ENCODE results near the gene MICALL2.
A peak's percentile ranks its signal among the peaks of the same experiment; 100 is the strongest.

MICALL2 gene

DNA sequence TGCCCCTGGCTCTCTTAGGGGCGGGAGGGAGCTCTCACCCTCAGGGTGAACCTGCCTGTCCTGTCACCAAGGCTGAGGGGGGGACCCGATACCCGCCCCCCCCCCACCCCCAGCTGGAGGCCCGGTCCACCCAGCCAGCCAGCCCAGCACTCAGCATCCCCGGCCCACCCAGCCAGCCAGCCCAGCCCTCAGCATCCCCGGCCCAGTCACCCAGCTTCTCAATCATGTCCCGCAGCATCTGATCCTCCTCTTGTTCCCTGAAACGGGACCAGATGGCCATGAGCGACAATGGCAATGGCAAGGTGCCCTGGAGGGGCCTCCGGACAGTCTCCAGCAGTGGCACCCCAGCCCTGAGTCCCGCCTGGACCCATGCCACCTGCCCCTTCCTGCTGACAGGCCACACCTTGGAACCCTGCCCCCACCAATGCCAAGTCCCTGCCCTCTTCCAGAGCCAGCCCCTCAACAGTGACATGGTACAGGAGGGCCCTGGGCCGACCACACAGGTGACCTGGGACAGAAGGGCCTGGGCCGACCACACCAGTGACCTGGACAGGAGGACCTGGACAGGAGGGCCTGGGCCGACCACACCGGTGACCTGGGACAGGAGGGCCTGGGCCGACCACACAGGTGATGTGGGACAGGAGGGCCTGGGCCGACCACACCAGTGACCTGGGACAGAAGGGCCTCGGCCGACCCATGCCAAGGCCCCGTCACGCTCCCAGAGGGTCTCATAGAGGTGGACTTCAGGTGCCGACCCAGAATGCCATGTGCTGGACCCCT lies 24.2 kb downstream of the MICALL2 start:
- no peak for DNase-seq

DNA sequence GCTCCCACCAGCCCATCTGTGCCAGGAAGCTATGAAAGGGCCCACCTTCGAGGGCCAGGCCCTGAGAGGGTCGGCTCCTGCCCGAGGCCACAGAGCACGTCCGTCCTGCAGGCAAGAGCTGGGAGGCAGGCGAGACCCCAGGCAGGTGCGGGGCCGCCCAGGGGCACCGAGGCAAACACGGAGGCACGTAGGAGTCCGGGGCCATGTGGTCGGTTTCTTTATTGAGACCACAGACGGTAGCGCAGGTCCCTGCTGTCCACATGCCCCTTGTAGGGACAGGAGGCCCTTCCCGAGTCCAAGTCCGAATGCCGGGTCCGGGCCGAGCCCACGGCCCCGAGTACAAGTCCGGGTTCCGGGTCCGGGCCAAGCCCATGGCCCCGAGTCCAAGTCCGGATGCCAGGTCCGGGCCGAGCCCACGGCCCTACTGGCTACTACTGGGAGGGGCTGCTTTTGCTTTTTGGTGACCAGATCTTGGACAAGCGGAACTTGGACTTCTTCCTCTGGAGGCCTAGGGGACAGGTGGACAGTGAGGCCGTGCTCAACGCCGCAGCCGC lies 25.0 kb downstream of the MICALL2 start:
- DNase-seq, result no peak

DNA sequence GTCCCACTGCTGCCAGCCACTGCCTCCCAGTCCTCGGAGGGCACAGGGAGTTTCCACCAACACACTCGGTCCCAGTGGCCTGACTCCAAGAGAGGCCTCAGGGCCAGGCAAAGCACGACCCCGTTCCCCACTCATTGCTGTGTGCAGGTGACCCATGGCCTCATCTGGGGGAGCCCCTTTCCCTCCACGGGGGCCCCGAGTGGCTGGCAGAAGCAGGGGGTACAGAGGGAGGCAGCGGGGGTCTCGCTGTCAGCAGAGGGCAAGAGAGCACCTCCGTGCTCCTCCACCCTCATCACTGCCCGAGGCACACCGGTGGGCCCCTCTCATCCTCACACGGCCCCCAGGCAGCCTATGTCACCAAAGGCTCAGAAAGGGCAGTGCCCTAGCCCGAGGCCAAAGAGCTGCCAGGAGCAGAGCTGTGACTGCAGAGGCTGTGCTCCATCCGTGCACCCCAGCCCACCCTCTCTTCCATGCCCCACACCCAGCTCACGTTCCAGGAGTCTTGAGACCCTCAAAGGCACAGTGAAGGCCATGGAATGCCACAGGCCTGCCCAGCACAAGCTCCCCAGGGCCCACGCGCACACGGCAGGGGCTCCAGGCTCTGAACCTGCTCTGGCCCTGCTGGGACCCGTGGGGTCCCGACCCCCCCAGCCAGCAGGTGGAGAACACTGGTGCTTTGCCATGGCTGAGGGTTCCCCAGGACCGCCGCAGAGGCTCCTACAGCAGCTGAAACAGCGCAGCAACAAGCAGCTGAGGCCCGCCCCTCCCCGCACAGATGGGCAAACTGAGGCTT lies 25.9 kb downstream of the MICALL2 start:
- no peak for DNase-seq

DNA sequence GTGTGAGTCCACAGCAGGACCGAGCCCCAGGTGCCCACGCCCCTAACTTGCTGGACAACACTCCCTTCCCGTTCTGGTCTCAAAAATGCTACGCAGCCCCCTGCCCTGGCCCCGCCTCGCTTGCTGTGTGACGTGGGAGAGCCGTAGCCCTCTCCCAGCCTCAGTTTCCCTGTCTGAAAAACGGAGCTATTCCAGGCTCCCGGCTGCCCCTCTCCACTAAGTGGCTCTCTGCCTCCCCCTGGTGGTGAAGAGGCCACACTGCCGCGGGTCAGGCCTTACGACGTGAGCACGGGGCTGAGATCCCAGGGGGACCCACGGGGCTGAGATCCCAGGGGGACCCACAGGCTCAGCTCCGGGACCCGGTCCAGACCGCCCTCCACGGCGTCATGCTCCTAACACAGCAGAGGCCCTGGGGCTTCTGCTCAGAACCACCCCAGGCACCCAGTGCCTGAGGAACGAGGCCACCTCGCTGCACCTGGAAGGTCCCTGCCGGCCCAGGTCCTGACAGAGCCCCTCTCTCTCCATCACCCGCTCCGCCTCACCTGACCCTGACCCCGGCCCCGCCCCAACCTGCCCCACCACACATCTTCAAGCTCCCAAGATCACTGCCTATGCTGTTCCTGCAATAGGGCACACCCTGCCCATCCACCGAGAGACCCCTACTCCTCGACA lies 26.7 kb downstream of the MICALL2 start:
- peak in 40 of 56 donors; percentile 7 to 80 (median 31) for DNase-seq

DNA sequence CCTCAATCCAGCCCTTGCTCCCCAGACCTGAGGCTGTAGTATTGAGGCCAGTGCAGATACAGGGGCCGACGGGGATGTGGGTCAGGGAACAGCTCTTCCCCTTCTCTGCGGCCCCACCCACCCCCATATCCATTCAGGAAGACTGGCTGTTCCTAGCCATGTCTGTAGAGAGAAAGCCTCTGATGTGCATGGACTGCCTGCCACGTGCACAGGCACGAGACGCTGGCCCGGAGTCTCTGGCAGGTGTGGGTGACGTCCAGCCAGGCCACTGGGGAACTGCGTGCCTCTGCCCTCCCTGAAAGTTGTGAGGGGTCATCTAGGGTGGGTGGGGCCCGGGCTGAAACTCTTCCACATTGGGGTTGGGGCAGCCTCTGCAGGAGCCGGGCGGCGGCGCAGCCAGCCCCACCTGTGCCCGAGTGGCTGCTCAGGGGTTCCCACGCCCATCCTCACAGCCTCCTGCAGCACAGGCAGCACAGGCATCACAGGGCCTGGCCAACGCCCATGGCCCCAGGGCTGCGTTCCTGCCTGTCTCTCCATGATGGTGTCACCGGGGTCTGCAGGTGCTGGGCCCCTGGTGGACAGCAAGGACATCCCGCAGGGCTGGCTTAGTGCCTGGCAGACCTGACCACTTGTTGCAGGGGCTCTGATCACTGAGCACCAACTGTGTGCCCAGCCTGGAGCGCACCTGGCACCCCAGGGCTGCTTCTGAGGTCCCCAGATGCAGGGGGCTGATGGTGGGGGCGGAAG lies 27.5 kb downstream of the MICALL2 start:
- no peak for DNase-seq

DNA sequence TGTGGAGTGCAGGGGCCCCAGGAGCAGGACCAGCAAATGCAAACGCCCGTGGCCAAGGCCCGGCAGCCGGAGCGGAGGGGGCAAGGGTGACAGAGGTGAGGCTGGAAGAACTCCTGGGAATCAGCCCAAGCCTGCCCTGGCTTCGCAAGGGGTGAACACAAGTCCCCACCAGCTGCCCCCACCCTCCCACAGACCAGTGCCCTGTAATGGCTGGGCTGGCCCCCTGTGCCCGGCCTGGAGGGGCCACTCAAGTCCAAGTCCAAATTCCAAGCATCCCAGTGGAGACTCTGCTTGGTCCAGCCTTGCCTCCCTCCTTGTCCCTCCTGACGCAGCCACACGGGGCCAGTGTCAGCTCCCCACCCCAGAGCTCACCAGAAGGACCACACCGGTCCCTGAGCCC lies 28.0 kb downstream of the MICALL2 start:
- no peak for DNase-seq

DNA sequence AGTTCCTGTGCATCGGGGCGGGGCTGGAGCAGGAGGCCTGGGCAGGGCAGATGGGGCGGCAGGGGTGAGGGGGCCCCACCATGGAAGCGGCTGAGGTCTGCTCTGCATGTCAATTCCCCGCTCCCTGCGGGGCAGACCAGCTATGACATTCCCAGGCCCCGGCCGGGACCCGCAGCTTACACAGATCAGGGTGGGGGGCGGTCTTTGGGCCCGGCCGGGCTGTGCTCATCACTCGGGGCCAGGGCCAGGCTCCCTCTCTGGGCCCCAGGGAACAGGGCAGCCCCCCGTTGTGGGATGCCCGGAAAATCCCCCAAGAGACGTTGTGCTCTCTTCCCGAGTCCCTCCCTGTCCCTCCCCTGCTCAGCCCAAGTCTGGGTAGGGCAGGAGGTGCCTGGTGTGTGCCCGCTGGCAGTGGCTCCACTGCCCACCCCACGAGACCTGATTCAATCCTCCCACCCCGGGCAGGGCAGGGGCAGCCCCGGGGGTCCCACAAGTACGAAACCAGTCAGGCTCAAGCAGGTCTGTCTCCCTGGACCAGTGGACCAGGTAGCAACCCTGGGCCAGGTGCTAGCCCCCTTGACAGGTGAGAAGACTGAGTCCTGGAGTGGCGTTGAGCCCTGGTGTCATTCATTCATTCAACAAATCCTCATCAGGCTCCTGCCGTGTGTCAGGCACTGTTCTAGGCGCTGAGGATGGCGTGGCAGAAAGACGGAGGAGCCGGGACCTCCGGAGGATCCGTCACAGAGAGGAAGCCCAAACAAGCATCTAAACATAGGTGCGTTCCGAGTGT lies 29.0 kb downstream of the MICALL2 start:
- no peak for DNase-seq

DNA sequence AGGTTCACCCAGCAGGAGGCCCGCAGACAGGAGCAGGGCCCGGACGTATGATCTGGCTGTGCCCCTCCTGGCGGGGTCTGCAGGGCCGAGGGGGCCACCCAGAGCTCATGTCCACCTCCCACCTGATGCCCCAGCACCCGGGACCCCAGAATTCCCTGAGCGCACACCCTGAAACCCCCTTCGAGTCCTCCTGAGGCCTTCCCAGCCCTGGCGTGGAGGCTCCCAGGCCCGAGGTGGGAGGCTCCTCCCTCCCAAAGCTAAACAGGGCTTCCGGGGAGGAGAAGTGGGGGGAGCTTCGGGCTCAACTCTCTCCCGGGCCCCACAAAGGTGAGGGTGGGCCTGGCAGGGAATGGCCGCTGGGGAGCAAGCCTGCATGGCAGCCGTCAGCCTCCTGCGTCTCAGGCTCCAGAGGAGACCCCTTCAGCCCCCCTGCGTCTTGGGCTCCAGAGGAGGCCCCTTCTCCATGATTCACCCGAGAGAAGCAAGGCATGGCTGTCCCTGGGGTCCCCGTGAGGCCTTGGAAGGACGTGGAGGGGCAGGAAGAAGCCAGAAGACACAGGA lies 30.2 kb downstream of the MICALL2 start:
- no peak for DNase-seq

DNA sequence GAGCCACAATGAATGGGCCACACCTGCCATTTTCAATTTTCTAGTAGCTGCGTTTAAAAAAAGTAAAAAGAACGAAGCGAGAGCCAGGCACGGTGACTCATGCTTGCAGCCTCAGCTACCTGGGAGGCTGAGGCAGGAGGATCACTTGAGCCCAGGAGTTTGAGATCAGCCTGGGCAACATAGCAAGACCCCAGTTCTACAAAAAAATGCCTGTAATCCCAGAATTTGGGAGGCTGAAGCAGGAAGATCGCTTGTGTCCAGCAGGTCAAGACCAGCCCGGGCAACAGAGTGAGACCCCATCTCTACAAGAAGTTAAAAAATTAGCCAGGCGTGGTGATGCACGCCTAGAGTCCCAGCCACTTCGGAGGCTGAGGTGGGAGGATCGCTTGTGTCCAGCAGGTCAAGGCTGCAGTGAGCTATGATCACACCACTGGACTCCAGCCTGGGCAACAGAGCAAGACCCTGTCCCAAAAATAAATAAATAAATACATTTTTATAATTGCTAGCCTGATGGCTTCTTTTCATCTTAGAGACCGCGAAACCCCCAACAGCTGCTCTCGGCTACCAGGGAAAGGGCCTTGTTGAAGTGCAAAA lies 32.1 kb downstream of the MICALL2 start:
- DNase-seq, result no peak

DNA sequence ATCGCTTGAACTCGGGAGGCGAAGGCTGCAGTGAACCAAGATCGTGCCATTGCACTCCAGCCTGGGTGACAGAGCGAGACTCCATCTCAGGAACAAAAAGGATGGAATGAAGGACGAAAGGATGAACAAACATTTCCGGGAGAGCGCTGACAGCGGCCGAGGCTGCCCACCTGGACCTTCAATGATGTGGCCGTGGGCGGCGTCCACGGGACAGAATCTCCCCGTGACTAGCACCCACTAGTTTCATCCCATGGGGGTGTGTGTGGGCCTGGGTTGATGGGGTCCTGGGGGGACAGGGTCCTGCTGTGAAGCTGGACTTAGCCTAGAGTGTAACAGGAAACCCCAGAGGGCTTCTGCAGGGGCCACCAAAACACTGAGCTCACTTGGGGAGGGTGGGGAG lies 32.8 kb downstream of the MICALL2 start:
- no peak for DNase-seq

DNA sequence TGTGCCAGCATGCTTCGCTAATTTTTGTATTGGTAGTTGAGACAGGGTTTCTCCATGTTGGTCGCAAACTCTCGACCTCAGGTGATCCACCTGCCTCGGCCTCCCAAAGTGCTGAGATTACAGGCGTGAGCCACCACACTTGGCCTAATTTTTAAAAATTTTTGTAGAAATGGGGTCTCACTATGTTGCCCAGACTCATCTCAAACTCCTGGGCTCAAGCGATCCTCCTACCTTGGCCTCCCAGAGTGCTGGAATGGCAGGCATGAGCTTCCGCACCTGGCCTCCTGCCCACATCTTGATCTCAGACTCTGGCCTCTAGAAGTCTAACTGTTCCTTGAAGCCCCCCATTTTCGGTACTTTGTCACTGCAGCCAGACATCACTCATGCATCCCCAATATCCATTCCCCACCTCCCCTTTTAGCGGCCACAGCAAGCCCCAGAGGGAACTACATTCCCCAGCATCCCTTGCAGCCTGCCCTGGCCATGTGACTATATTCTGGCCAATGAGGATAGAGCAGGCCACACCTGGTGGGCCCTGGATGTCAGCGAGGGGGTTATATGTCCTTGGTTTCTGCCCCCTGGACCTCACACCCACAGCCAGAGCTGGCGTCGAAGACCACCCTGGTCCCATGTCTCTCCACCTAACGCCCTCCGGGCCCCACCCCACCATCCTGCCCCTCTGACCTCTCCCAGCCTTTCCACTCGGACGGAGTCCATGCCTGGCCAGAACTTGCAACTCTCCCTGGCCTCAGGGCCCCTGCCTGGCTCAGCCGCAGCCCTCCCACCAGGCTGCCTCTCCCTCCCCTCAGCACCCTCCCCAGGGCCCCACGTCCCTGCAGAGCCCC lies 33.8 kb downstream of the MICALL2 start:
- no peak for DNase-seq

DNA sequence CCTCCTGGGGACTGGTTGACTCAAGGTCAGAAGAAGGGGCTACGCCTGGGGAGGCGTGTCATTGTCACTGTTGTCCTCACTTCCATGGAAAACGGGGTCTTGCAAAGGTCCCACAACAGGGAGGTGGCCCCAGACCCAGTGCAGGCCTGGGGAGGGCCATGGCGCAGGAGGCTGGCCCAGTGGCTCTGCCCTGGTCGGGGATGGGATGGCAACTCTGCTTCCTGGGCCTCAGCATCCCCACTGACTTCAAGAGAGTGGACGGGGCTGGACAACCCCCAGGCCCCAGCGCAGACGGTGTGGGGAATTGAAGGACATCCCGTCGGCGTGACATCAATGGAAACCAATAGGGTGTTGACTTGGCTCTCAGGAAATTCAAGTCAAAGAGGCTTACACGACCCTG lies 35.2 kb downstream of the MICALL2 start:
- DNase-seq, result no peak

DNA sequence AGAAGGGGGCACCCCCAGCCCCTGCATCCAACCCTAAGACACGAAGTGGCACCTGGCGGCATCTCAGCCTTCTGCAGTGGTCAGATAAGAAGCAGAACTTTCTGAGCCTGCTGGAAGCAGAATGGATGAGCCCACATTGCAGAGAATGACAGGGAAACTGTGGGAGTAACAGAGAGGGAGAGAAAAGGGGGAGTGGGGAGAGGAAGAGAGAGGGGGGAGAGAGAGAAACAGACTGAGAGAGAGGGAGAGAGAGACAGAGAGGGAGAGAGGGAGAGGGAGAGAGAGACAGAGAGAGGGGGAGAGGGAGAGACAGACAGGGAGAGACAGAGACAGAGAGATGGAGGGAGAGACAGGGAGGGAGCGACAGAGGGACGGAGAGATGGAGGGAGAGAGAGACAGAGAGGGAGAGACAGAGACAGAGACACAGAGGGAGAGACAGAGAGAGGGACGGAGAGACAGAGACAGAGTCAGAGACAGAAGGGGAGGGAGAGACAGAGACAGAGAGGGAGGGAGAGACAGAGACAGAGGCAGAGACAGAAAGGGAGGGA lies 35.9 kb downstream of the MICALL2 start:
- no peak for DNase-seq

DNA sequence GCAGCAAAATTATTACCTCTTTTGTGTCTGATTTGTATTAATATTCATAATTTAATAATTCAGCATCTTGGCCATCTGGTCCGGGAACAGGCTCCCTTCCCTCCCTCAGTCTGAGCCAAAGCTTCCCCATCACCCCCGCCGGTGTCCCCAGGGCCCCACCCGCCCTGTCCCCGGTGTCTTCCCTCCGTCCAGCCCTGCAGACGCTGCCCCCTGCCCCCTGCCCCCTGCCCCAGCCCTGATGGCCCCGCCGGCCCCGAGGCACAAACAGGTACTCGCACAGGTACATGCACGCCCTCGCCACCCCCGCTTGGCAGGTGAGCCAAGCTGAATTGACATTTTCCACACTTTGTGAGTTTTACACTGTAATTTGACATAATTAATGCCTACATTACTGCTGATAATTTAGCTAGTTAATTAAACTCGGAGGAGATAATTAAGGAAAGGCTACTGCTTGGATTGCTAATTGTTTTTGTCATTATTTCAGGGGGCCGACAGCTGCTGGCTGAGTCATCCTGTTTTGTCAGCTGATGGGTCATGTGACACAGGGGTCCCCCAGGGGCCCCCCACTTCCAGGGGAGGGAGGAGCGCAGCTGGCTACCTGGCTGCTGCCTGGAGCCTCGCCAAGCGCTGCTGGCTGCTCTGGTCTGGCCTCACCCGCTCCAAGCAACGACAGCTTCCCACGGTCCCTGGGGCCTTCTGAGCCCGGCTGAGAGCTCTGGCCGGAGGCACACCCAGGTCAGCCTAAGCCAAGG lies 36.6 kb downstream of the MICALL2 start:
- peak in 2 of 56 donors; percentile 19 to 38 for DNase-seq

DNA sequence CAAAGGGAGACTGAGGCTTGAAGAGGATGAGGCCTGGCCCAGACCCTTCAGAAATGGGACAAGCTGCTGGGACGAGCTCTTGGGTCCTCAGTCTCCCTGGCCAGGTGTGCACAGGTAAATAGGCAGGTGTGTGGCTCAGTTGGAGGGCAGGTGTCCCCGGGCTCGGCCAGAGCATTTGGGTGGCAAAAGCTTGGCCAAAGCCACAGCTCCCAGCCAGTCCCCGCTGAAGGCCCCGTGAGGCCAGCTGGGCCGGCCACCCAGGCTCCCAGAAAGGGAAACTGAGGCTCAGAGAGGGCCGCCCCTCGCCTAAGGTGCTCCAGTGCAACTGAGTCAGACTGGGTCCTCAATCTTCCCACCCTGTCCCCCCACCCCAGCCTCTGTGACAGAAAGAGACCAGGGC lies 37.3 kb downstream of the MICALL2 start:
- no peak for DNase-seq

DNA sequence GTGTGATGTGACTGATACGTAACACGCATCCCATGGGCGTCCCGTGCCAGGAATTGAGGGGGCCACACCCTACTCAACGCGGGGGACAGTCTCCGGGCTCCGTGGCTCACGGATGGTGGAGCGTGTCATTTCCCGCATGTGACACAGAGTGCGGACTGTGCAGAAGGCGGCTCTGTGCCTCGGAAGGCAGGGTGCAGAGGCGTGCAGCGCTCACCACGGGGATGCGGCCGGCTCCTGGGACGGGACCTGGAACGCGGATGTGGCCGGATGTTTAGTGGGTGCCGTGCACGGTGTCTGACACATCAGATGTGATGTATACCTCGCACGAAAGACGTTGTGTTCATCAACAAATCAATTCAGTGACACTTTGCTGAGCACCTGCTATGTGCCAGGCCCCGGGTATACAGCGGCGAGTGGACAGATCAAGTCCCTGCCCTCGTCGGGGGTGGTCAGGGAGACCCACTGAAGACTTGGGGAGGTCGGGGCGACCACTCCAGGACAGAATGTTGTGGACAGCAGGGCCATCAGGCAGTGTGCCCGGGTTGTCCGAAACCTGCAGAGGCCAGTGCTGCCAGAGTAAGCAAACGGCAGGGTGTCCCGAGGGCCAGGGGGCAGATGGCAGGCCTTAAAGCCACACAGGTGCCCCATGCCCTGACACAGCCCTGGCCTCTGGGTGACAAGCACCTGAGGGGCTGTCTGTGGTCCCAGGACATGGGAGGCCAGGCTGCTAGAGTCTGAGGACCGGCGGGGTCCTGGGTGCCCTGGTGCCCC lies 38.1 kb downstream of the MICALL2 start:
- no peak for DNase-seq

DNA sequence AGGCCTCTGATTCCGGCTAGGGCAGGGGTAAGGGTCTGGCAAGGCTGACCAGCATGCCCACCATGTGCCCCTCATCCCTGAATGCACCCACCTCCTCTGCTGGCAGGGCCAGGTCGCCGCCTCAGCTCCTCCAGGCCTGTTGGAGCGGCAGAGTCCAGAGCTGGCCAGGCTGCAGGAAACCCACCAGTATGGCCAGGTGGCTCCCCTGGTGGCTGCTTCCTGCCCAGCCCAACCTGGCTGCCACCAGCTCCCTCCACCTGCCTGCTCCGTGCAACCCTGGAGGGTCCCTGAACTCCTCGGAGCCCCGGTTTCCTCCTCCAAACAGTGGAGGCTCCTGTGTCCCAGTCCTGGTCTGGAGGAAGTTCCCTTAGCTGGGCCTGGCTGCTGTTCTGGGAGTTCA lies 39.6 kb downstream of the MICALL2 start:
- DNase-seq, result no peak
